Hematopoietic multipotent progenitor cell (in vitro differentiated cells): ENCODE data around the gene SLC44A4. TPM values are rescaled to one million over a fixed set of nuclear protein-coding genes. Genes with fewer than 3 reads are reported as not detected.
A peak's percentile ranks its signal among the peaks of the same experiment; 100 is the strongest.
"Not testable (repeated sequence)": the region's sequence is repeated elsewhere in the genome, so short reads cannot be mapped to it uniquely, and the experiment has no call there.

Experiments used
- DNase-seq, 3 donors: peaks; one replicate each; pipeline ENCODE4 v3.0.0-alpha.2; 2011 to 2015; ENCODE audit warnings: low read depth in 2 of 3, low spot score in 2 of 3
- total RNA-seq: library from RNA; depleted of rRNA; stranded (reverse); fragments of >200 nt; gene quantifications from one replicate; pipeline ENCODE4 v1.2.3, GENCODE V29; 2012

SLC44A4 gene
- 0.81 TPM for total RNA-seq

DNA sequence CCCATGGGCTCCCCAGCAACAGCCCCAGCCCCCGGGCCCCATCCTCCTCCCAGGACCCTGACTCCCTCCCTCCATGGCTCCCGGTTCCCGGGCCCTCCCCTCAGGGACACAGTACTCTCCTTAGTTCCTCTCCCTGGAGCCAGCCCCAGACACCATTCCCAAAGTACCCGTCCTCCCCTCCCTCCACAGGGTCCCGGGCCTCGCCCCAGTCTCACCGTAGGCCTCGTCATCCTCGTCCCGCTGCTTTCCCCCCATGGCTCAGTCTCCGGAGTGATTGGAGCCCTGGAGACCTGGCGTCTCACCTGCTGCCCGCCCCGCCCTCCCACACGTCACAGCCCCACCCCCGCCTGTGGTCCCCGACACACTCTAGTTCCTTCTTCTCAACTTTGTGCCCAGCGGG lies at the start of gene SLC44A4:
TSS of gene SLC44A4 (minus strand) at position 272 of the 400 bp plus-strand sequence. CDS start at position 255, 17 bp downstream.
- no peak for DNase-seq

GRCh38 chr6:31928672-31928939 lies 49.8 kb upstream of the SLC44A4 start:
- no peak for DNase-seq

GRCh38 chr6:31927863-31928671 lies 49.3 kb upstream of the SLC44A4 start:
- DNase-seq = no peak

DNA sequence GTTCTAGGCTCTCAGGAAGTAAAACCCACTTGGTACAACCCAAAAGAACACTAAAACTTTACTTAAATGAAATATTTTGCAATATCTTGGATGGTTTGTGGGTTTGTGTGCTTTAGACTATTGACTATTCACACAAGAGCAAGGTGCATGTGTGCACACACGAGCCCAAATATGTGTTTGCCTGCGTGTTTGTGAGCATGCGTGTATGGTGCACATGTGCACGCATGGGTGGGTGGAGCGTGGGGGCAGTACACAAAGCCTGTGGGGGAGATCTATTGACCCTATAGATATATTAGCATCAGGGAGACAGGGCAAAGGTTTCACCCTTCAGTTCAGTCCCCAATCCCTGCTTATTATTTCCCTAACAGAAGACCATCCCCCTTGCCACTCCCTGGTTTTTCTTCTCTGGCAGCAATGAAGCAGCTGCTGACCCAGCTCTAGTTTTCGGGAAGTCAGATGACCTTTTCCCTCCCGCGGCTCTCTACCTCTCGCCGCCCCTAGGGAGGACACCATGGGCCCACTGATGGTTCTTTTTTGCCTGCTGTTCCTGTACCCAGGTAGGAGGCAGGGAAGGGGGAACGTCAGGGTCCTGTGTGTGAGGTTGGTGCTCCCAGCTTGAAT lies 48.6 kb upstream of the SLC44A4 start, which contains the start of gene C2:
TSS of gene C2 (plus strand) at position 476 of the 621 bp plus-strand sequence. CDS start at position 512, 36 bp downstream.
- DNase-seq = no peak

- peak in 2 of 3 donors; percentile 47 to 64 for DNase-seq
Measured at GRCh38 chr6:31922942-31923341, 44.1 kb upstream of the SLC44A4 start.

- DNase-seq = no peak
Measured at GRCh38 chr6:31920811-31921210, 42.0 kb upstream of the SLC44A4 start.

GRCh38 chr6:31919624-31920303 lies 41.0 kb upstream of the SLC44A4 start:
- DNase-seq = no peak

DNA sequence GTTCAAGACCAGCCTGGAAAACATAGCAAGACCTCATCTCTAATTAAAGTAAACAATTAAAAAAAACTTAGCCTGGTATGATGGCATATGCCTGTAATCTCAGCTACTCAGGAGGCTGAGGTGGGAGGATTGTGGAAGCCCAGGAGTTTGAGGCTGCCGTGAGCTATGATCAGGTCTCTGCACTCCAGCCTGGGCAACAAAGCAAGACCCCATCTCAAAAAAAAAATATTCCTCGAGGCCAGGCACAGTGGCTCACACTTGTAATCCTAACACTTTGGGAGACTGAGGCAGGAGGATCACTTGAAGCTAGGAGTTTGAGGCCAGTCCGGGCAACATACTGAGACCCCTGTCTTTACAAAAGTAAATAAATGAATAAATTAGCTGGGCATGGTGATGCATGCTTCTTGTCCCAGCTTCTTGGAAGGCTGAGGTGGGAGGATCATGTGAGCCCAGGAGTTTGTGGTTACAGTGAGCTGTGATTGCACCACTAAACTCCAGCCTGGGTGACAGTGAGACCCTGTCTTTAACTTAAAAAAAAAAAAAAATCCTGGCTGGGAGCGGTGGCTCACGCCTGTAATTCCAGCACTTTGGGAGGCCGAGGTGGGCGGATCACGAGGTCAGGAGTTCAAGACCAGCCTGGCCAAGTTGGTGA lies 39.4 kb upstream of the SLC44A4 start:
- DNase-seq = no peak

DNA sequence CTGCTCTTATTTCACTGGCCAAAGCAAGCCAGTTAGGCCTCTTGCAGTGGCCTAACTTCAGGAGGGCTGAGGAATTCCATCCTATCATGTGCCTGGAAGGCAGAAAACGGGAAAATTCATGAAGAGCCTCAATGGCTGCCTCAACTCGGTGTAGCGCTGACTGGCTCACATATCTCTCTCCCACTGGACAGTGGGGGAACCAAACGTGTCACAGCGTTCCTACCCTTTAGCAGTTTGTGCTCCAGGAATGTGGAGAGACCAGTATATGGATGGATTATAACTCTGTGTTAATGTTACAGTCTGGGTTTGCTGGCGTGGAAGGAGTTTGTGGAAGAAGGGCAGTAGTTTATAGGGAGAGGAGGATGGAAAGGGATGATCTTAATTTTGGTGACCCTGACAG lies 37.0 kb upstream of the SLC44A4 start:
- no peak for DNase-seq

- DNase-seq = no peak
Measured at GRCh38 chr6:31915351-31915750, 36.6 kb upstream of the SLC44A4 start.

DNA sequence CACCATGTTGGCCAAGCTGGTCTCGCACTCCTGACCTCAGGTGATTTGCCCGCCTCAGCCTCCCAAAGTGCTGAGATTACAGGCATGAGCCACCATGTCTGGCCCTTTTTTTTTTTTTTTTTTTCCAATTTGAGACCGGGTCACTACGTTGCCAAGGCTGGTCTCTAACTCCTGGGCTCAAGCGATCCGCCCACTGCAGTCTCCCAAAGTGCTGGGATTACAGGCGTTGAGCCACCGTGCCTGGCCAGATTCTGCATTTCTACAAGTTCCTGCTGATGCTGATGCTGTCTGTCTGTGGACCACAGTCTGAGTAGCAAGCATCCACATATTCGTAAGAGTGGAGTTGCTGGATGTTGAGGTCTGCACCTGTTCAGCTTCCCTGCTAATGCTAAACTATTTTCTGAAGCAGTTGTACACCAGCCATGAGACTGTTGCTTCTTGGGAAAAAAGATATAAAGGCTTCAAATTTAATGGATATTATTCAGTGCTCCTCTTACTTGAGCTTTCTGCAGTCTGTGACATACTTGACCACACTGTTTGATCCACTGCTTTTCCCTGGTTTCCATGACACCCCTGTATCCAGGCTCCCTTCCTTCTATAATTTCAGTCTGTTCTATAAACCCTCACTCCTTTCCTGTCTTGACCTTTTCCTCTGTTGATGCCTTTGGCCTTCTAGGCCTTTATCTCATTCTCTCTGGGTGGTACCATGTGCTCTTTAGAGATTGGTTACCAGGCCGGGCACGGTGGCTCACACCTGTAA lies 33.2 kb upstream of the SLC44A4 start:
- no peak for DNase-seq

GRCh38 chr6:31909298-31909697 lies 30.5 kb upstream of the SLC44A4 start:
- not testable (repeated sequence) for DNase-seq

- DNase-seq = no peak
Measured at GRCh38 chr6:31908791-31909190, 30.0 kb upstream of the SLC44A4 start.

DNA sequence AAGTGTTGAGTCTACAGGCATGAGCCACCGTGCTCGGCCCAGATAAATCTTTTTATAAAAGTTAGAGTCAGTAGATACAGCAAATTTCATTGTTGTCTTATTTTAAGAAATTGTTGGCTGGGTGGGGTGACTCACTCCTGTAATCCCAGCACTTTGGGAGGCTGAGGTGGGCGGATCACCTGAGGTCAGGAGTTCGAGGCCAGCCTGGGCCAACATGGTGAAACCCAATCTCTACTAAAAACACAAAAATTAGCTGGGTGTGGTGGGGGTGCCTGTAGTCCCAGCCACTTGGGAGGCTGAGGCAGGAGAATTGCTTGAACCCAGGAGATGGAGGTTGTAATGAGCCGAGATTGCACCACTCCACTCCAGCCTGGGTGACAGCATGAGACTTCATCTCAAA lies 29.5 kb upstream of the SLC44A4 start:
- DNase-seq = not testable (repeated sequence)

- DNase-seq = peak in 2 of 3 donors; percentile 21 to 39
Measured at GRCh38 chr6:31907158-31907813, 28.5 kb upstream of the SLC44A4 start.

GRCh38 chr6:31906727-31907126 lies 27.9 kb upstream of the SLC44A4 start:
- DNase-seq = not testable (repeated sequence)

DNA sequence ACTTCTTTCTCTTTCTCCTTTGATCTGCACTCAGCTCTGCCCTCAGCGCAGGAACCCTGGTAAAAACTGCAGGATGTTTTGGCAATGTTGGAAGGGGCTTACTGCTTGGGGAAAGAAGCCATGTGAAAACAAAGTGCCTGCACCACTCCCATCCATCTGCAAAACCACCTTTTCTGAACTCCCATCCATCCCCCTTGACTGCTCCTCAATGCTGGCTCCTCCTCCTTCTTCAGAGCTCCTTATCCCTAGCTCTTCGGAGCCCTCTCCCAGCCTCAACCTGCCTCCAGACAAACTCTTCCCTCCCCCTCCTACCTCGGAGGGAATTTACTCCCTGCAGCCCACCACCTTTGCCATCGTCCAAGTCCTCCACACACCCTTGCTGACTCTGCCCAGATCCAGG lies 27.3 kb upstream of the SLC44A4 start:
- DNase-seq = no peak

DNA sequence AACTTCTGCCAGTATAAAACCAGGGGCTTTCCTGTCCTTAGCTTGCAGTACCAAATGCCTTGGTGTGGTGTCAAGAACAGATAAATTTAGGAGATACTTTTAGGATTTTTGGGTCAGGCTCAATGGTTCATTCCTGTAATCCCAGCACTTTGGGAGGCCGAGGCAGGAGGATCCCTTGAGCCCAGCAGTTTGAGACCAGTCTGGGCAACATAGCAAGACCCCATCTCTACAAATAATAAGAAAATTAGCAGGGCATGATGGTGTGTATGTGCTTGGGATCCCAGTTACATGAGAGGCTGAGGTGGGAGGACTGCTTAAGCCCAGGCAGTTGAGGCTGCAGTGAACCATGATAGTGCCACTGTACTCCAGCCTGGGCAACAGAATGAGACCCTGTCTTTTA lies 26.2 kb upstream of the SLC44A4 start:
- no peak for DNase-seq

- DNase-seq = no peak
Measured at GRCh38 chr6:31903957-31904356, 25.2 kb upstream of the SLC44A4 start.
